Fibroblast of lung (primary cell): ENCODE data around the gene LRRC53.

Experiments used
- EZH2 ChIP-seq: IDR thresholded peaks from 2 replicates; pipeline ENCODE4 v1.5.1; 2012; ENCODE audit warnings: low read length, control low read depth, mild to moderate bottlenecking; ENCODE audit errors: missing control alignments
- TF ChIP-seq, protein P1 (sequence below), 2 donors: IDR thresholded peaks in 1 of 2; conservative IDR thresholded peaks in 1 of 2; 1 replicate in 1 of 2; 2 replicates in 1 of 2; pipeline ENCODE4 v1.5.1; 2011 to 2012; ENCODE audit warnings: low read length in 2 of 2, control low read depth in 1 of 2, inconsistent platforms in 1 of 2, low read depth in 1 of 2, mild to moderate bottlenecking in 1 of 2

DNA sequence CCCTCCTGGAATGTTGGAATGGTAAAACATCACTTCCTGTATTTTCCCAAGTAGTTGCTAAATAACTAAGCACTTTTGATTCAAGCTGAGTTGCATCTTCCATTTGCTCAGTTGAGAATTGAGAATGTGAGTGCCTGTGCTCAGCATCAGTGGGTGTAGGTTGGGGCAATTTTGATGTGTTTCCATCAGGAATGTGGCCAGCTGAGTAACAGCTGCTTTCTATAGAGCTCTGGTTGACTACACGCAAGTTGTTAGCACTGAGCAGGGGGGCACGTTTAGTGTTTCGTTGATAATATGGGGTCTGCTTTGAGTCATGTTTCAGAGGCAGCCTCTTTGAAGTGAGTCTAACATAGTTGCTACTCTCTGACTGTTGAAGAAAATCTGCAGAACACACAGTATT is 41.5 kb downstream of the LRRC53 start:
- TF ChIP-seq, protein P1, sequence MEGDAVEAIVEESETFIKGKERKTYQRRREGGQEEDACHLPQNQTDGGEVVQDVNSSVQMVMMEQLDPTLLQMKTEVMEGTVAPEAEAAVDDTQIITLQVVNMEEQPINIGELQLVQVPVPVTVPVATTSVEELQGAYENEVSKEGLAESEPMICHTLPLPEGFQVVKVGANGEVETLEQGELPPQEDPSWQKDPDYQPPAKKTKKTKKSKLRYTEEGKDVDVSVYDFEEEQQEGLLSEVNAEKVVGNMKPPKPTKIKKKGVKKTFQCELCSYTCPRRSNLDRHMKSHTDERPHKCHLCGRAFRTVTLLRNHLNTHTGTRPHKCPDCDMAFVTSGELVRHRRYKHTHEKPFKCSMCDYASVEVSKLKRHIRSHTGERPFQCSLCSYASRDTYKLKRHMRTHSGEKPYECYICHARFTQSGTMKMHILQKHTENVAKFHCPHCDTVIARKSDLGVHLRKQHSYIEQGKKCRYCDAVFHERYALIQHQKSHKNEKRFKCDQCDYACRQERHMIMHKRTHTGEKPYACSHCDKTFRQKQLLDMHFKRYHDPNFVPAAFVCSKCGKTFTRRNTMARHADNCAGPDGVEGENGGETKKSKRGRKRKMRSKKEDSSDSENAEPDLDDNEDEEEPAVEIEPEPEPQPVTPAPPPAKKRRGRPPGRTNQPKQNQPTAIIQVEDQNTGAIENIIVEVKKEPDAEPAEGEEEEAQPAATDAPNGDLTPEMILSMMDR (conservative IDR thresholded peaks at IDR 0.05 in 1 of 2, IDR thresholded peaks at IDR 0.05 in 1 of 2; ENCODE audit: low read depth in 1 of 2, low read length in 2 of 2) = no peak
- TF ChIP-seq EZH2 = no peak
